ENCODE results near the gene IRF2.
A peak's percentile ranks its signal among the peaks of the same experiment; 100 is the strongest.
"Not testable (repeated sequence)": the region's sequence is repeated elsewhere in the genome, so short reads cannot be mapped to it uniquely, and the experiment has no call there.

IRF2 gene

GRCh38 chr4:184349283-184350039, 124.9 kb downstream of the IRF2 start:
- no peak for DNase-seq (ENCODE audit: extremely low read depth in 1 of 2, low read depth in 1 of 2)

- DNase-seq (ENCODE audit: extremely low read depth in 1 of 2, low read depth in 1 of 2), result no peak
Observed at GRCh38 chr4:184348311-184349233, 125.8 kb downstream of the IRF2 start.

- no peak for DNase-seq (ENCODE audit: extremely low read depth in 1 of 2, low read depth in 1 of 2)
Observed at GRCh38 chr4:184347251-184348239, 126.8 kb downstream of the IRF2 start.

- DNase-seq (ENCODE audit: extremely low read depth in 1 of 2, low read depth in 1 of 2), result no peak
Observed at GRCh38 chr4:184346682-184347081, 127.7 kb downstream of the IRF2 start.

- DNase-seq (ENCODE audit: extremely low read depth in 1 of 2, low read depth in 1 of 2), result not testable (repeated sequence)
Observed at GRCh38 chr4:184346273-184346672, 128.1 kb downstream of the IRF2 start.

- DNase-seq (ENCODE audit: extremely low read depth in 1 of 2, low read depth in 1 of 2), result no peak
Observed at GRCh38 chr4:184345573-184345922, 128.8 kb downstream of the IRF2 start.

- DNase-seq (ENCODE audit: extremely low read depth in 1 of 2, low read depth in 1 of 2), result no peak
Observed at GRCh38 chr4:184344899-184345572, 129.3 kb downstream of the IRF2 start.

- DNase-seq (ENCODE audit: extremely low read depth in 1 of 2, low read depth in 1 of 2), result no peak
Observed at GRCh38 chr4:184344435-184344834, 129.9 kb downstream of the IRF2 start.

GRCh38 chr4:184343502-184344177, 130.7 kb downstream of the IRF2 start:
- peak in 1 of 2 donors; percentile 8 for DNase-seq (ENCODE audit: extremely low read depth in 1 of 2, low read depth in 1 of 2)

- not testable (repeated sequence) for DNase-seq (ENCODE audit: extremely low read depth in 1 of 2, low read depth in 1 of 2)
Observed at GRCh38 chr4:184342857-184343237, 131.5 kb downstream of the IRF2 start.

GRCh38 chr4:184342167-184342856, 132.0 kb downstream of the IRF2 start:
- no peak for DNase-seq (ENCODE audit: extremely low read depth in 1 of 2, low read depth in 1 of 2)

GRCh38 chr4:184339398-184340193, 134.8 kb downstream of the IRF2 start:
- DNase-seq (ENCODE audit: extremely low read depth in 1 of 2, low read depth in 1 of 2), result not testable (repeated sequence)

GRCh38 chr4:184337907-184338306, 136.4 kb downstream of the IRF2 start:
- DNase-seq (ENCODE audit: extremely low read depth in 1 of 2, low read depth in 1 of 2), result no peak

Measured in activated CD8-positive, alpha-beta memory T cell treated with anti-CD3 and anti-CD28 coated beads for 1 hour (primary cell).